Measurements from ENCODE around the gene MAGEF1. TPM values are rescaled to one million over a fixed set of nuclear protein-coding genes. Genes with fewer than 3 reads are reported as not detected.

Gene MAGEF1
- total RNA-seq, 4 donors from 2014 or later: 33.9 to 55.4 (median 49.0) TPM

DNA sequence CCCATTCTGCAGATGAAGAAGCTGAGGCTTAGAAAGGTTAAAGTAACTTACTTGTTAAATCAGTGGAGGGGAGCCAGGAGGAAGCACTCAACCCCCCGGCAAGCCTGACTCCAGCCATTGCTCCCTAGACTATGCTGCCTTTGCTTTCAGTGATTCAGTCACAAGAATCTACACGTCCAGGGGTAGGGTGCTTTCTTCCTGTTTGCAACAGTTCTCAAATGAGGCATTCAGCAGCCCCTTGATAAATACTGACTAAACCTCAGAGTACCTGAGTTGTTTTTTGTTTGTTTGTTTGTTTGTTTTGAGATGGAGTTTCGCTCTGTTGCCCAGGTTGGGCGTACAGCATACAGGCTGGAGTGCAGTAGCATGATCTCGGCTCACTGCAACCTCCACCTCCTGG is 28.6 kb downstream of the MAGEF1 start:
- H3K27me3 ChIP-seq: no peaks in the 10 kb centered on the region
- no peaks in the 10 kb centered on the region for H3K9me3 ChIP-seq
- no peak overlapping the region for H3K4me3 ChIP-seq
- H3K27ac ChIP-seq: no peak overlapping the region
- TF ChIP-seq POLR2A (IDR thresholded peaks at IDR 0.05): no peak
- TF ChIP-seq, protein P1, sequence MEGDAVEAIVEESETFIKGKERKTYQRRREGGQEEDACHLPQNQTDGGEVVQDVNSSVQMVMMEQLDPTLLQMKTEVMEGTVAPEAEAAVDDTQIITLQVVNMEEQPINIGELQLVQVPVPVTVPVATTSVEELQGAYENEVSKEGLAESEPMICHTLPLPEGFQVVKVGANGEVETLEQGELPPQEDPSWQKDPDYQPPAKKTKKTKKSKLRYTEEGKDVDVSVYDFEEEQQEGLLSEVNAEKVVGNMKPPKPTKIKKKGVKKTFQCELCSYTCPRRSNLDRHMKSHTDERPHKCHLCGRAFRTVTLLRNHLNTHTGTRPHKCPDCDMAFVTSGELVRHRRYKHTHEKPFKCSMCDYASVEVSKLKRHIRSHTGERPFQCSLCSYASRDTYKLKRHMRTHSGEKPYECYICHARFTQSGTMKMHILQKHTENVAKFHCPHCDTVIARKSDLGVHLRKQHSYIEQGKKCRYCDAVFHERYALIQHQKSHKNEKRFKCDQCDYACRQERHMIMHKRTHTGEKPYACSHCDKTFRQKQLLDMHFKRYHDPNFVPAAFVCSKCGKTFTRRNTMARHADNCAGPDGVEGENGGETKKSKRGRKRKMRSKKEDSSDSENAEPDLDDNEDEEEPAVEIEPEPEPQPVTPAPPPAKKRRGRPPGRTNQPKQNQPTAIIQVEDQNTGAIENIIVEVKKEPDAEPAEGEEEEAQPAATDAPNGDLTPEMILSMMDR (IDR thresholded peaks at IDR 0.05): no peak
- peaks cover 0 to 18% of the 10 kb centered on the region in 2 donors for H3K4me1 ChIP-seq
- intact Hi-C loops (cut with DNase I; ENCODE audit: low total_unique reads): no loop called here
- DNase-seq: no peak
- H3K36me3 ChIP-seq: no peaks in the 10 kb centered on the region

DNA sequence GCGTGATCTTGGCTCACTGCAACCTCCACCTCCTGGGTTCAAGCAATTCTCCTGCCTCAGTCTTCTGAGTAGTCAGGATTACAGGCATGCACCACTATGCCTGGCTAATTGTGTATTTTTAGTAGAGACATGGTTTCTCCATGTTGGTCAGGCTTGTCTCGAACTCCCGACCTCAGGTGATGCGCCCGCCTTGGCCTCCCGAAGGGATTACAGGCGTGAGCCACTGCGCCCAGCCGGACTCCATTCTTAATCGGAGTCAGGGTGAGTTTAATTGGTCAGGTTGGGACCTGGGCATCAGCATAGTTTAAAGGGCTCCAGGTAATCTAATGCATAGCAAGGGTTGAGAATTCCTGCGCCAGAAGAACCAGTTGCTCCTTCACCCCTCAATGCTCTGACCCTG is 29.2 kb downstream of the MAGEF1 start:
- no peak for DNase-seq
- no peak overlapping the region for H3K27ac ChIP-seq
- no peaks in the 10 kb centered on the region for H3K36me3 ChIP-seq
- H3K4me1 ChIP-seq: peaks cover 0 to 18% of the 10 kb centered on the region in 2 donors
- TF ChIP-seq POLR2A (IDR thresholded peaks at IDR 0.05): no peak
- TF ChIP-seq, protein P1 (IDR thresholded peaks at IDR 0.05): no peak
- H3K27me3 ChIP-seq: no peaks in the 10 kb centered on the region
- H3K4me3 ChIP-seq: no peak overlapping the region
- intact Hi-C loops (cut with DNase I; ENCODE audit: low total_unique reads): no loop called here
- no peaks in the 10 kb centered on the region for H3K9me3 ChIP-seq

DNA sequence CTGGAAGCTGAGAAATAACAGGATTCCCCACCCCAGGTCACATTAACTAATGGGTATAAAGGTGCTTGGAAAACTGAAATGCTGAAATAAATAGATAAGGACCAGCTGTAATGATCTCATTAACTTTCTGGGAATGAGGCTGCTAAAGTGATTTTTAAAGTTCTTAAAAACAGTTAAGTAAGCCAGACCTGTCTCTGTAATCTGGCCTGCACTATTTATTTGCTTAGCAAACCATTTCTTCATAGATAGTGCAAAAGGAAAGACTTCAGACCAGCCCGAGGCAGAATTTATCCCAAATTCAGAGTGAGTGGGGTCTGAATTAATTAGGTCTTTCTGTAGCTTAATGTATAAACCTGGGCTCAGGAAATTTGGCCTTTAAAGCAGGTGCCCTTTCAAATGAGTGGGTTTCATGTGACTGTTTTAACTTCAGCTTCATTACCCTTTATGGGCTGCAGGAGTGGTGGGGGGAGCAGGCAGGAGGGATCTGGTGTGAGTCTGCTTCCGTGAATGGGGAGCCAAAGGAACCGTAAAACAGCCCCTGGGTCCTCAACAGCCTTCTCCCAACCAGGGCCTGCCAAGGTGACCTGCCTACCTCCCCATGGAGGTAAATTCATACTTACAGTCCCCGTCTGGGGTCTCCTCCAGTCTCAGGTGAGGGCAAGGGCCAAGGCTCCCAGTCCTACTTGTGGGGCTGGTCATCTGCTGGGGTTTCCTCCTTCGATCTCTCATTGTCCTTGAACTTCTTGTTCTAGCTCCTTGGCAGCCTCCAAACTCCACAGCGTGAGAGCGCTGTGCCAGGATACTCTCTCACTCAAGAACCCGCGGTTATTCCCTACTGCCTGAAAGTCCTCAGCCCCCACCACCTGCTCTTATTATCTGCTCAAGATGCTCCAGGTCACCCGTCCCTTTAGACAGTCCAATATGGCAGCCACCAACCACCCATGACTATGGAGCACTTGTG is 31.2 kb downstream of the MAGEF1 start:
- TF ChIP-seq, protein P1 (IDR thresholded peaks at IDR 0.05): no peak
- TF ChIP-seq POLR2A (IDR thresholded peaks at IDR 0.05): no peak
- DNase-seq: no peak
- H3K27ac ChIP-seq: peak overlapping the region; percentile 15 to 55

DNA sequence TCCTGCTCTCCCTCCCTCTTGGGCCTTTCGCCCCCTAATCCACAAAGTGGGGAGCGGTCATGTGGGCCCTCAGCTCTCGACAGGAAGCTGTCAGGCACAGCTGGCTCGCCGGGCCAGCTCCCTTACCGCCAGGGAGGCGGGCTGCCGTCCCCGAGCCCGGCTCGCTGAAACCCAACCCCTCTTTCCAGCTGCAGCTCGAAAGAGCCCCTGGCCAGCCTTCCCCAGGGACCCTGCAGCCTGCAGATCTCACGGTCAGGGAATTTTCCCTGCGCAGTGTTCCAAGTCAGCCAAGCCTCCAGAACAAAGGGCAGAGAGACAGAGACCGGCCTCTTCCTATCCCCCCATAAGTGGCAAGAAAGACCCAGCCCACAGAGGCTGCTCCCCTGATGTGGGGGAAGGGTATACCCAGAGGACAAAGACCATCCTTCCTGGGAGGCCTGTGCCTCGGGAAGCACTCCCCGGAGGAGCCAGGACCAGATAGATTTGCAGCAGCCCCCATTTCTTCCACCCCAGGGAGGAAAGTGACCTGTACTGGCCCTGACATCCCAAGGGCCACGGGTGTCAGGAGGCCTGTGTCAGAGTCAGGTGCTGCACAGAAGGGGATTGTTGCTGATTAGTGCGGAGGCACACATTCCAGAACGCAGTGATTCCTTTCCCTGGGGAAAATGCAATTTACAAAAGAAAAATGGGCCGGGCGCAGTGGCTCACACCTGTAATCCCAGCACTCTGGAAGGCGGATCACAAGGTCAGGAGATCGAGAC is 32.6 kb downstream of the MAGEF1 start:
- Histone ChIP-seq H3K36me3 (no peaks in the 10 kb centered on the region), H3K9me3 (no peaks in the 10 kb centered on the region), H3K4me1 (peaks cover 0 to 8% of the 10 kb centered on the region in 2 donors), H3K27me3 (no peaks in the 10 kb centered on the region), H3K4me3 (no peak overlapping the region), H3K27ac (peak overlapping the region; percentile 64 to 73)
- intact Hi-C loops (cut with DNase I; ENCODE audit: low total_unique reads): no loop called here
- no peak for TF ChIP-seq POLR2A (IDR thresholded peaks at IDR 0.05)
- TF ChIP-seq, protein P1 (IDR thresholded peaks at IDR 0.05): no peak
- peak in 1 of 2 donors; percentile 65 for DNase-seq

More for the DNA sequence above, 31.2 kb downstream of the MAGEF1 start:
- no peaks in the 10 kb centered on the region for H3K36me3 ChIP-seq
- intact Hi-C loops (cut with DNase I; ENCODE audit: low total_unique reads): no loop called here
- H3K9me3 ChIP-seq: no peaks in the 10 kb centered on the region
- no peak overlapping the region for H3K4me3 ChIP-seq
- H3K4me1 ChIP-seq: peaks cover 0 to 8% of the 10 kb centered on the region in 2 donors
- no peaks in the 10 kb centered on the region for H3K27me3 ChIP-seq
